ENCODE data around the gene ZNF710.
"Not testable (repeated sequence)": the region's sequence is repeated elsewhere in the genome, so short reads cannot be mapped to it uniquely, and the experiment has no call there.

ZNF710 gene

GRCh38 chr15:90083954-90084607, 83.0 kb downstream of the ZNF710 start:
- no peak for DNase-seq

- DNase-seq, result no peak
Measured at GRCh38 chr15:90084876-90085423, 83.8 kb downstream of the ZNF710 start.

- no peak for DNase-seq
Measured at GRCh38 chr15:90085565-90085964, 84.4 kb downstream of the ZNF710 start.

GRCh38 chr15:90086868-90087268, 85.7 kb downstream of the ZNF710 start:
- DNase-seq, result peak; percentile 67

- peak; percentile 65 for DNase-seq
Measured at GRCh38 chr15:90087454-90088154, 86.5 kb downstream of the ZNF710 start.

GRCh38 chr15:90090226-90090848, 89.2 kb downstream of the ZNF710 start:
- DNase-seq, result no peak

- no peak for DNase-seq
Measured at GRCh38 chr15:90091156-90091931, 90.2 kb downstream of the ZNF710 start.

GRCh38 chr15:90095521-90095959, 94.4 kb downstream of the ZNF710 start:
- DNase-seq, result no peak

GRCh38 chr15:90097475-90097874, 96.4 kb downstream of the ZNF710 start:
- peak; percentile 73 for DNase-seq

GRCh38 chr15:90099072-90099867, 98.1 kb downstream of the ZNF710 start:
- no peak for DNase-seq

GRCh38 chr15:90099868-90100831, 99.0 kb downstream of the ZNF710 start:
- DNase-seq, result no peak

- DNase-seq, result peak; percentile 53
Measured at GRCh38 chr15:90101130-90101968, 100.2 kb downstream of the ZNF710 start.

- peak; percentile 76 for DNase-seq
Measured at GRCh38 chr15:90101969-90102890, 101.1 kb downstream of the ZNF710 start, which contains the start of gene IDH2. Gene IDH2, minus strand, starts transcription at chr15:90102468. Its CDS starts 78 bp downstream, at chr15:90102390.

- no peak for DNase-seq
Measured at GRCh38 chr15:90103701-90104329, 102.7 kb downstream of the ZNF710 start.

- no peak for DNase-seq
Measured at GRCh38 chr15:90104551-90104950, 103.4 kb downstream of the ZNF710 start.

GRCh38 chr15:90105521-90105920, 104.4 kb downstream of the ZNF710 start:
- no peak for DNase-seq

- DNase-seq, result no peak
Measured at GRCh38 chr15:90106522-90107117, 105.5 kb downstream of the ZNF710 start.

GRCh38 chr15:90108038-90108437, 106.9 kb downstream of the ZNF710 start:
- not testable (repeated sequence) for DNase-seq

Data from activated CD4-positive, alpha-beta T cell treated with anti-CD3 and anti-CD28 coated beads for 48 hours (primary cell).